ENCODE measurements around the gene MOCS2. TPM values are rescaled to one million over a fixed set of nuclear protein-coding genes. Genes with fewer than 3 reads are reported as not detected.

The MOCS2 gene
- total and polyA plus RNA-seq, 2 donors from 2014 or later, result 52.2 to 168 TPM

GRCh38 chr5:53048248-53048647 is 61.3 kb downstream of the MOCS2 start:
- Histone ChIP-seq H3K4me3 (ENCODE audit: low read length in 3 of 3) (no peak overlapping the region), H3K9ac (ENCODE audit: low read length in 3 of 3) (no peak overlapping the region), H3K27me3 (ENCODE audit: control insufficient read depth, insufficient read depth, low read length) (no peaks in the 10 kb centered on the region), H3K27ac (ENCODE audit: low read depth in 2 of 2, low read length in 2 of 2) (no peak overlapping the region), H3K9me3 (ENCODE audit: control insufficient read depth in 2 of 3, insufficient read depth in 1 of 3, low read length in 3 of 3) (no peaks in the 10 kb centered on the region), H3K4me1 (ENCODE audit: control insufficient read depth in 2 of 3, insufficient read depth in 2 of 3, low read depth in 1 of 3, low read length in 3 of 3) (no peaks in the 10 kb centered on the region), H3K36me3 (ENCODE audit: control insufficient read depth in 2 of 3, insufficient read depth in 3 of 3, low read length in 3 of 3) (peaks cover 0 to 12% (median 7%) of the 10 kb centered on the region in 3 donors)
- no peak for FAIRE-seq
- no peak for DNase-seq
- TF ChIP-seq CTCF (IDR thresholded peaks at IDR 0.05; ENCODE audit: borderline replicate concordance, extremely low read depth, insufficient read depth), result no peak
- intact Hi-C loops (cut with DNase I), result no loop called here

Other genes starting within 250 kb of the MOCS2 start
- gene ITGA2, start 120.4 kb downstream of the MOCS2 start, total RNA-seq, result 44.5 TPM
- gene ITGA2, start 120.4 kb downstream of the MOCS2 start, polyA plus RNA-seq (ENCODE audit: insufficient read depth, low read depth, low replicate concordance), result 4.9 TPM